T-helper 1 cell treated with Interleukin-12 subunit alpha and Interleukin-12 subunit beta and Interleukin-4 antibody, amounts not matched to agents 30 ng/mL and 1 ng/mL, for 36 hours (primary cell): ENCODE results near the gene COX15. TPM values are rescaled to one million over a fixed set of nuclear protein-coding genes. Genes with fewer than 3 reads are reported as not detected.
"Not testable (repeated sequence)": the region's sequence is repeated elsewhere in the genome, so short reads cannot be mapped to it uniquely, and the experiment has no call there.

ENCODE experiments used
- intact Hi-C: fragments of 100-400 bp; cut with micrococcal nuclease; formaldehyde crosslinking; loops from one replicate; pipeline ENCODE4 v1.15.1; 2024
- total RNA-seq: library from RNA; stranded (reverse); gene quantifications from 2 replicates; pipeline ENCODE4 v1.2.3, GENCODE V29; 2022

Gene COX15
- total RNA-seq, result 38.1 and 39.6 TPM in 2 replicates

DNA sequence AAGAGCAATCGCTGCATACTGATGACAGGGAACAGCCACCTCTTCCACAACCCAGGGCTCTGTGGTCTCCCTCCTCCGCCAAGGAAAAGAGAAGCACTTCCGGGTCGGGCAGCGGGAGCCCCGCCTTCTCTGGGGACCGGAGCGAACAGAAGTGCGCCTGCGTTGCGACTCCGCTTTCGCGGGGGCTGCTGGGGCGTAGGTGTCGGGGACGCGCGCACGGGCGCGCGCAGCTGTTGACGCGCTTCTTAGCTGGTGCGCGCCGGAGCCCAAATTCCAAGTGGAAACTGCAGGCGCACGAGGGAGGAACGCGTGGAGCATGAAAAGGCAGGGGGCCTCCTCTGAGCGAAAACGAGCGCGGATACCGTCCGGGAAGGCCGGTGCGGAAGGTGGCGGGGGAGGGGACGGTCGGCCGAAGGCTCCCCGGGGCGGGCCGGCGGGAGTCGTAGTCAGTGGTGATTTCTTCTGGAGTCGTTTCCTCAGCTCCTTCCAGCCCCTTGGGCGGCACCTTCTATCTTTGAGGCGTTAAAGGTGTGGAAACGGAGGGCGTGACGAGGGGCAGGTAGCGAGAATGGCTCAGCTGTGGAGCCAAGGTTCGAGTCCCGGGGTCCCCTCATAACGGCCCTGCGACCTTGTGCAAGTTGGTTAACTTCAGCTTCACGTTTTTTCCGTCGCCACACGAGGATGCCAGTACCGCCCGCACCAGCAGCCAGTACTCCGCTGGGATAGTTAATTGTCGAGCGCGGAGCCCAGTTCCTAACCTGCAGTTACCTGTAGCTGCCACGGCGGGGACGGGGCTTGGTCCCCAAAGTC is at the start of gene COX15, which contains the start of gene CUTC:
Gene COX15, minus strand, starts transcription at position 95 of the 810 bp plus-strand sequence. Its CDS starts 78 bp downstream, at position 17.
Gene CUTC, plus strand, starts transcription at position 202 of the 810 bp plus-strand sequence. Its CDS starts 115 bp downstream, at position 317.
- intact Hi-C loops, result loop anchor here (1.0 to 5.0 kb wide), 12 partner anchors 73 to 1620 kb away; partner anchors contain the start of genes BTRC, CHUK, CWF19L1 and DNMBP

DNA sequence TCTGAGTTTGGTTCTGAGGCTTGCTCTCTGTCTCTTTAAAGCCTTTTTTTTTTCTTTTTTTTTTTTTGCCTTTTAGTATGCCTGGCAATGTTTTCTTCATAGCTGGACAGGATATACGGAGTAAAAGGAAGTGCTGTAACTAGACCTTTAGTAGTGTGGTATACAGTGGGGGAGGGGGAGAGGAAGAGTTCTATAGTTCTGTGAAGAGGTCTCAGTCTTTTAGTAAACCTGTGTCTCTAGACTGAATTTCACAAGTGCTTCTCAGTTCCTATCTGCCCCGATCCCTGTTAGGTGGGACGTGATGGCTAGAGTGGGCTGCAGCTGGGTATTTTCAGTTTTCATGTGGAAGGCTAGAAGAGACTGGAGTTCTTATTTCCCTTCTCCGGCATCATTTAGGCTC is 47.4 kb upstream of the COX15 start:
- intact Hi-C loops, result no loop called here

DNA sequence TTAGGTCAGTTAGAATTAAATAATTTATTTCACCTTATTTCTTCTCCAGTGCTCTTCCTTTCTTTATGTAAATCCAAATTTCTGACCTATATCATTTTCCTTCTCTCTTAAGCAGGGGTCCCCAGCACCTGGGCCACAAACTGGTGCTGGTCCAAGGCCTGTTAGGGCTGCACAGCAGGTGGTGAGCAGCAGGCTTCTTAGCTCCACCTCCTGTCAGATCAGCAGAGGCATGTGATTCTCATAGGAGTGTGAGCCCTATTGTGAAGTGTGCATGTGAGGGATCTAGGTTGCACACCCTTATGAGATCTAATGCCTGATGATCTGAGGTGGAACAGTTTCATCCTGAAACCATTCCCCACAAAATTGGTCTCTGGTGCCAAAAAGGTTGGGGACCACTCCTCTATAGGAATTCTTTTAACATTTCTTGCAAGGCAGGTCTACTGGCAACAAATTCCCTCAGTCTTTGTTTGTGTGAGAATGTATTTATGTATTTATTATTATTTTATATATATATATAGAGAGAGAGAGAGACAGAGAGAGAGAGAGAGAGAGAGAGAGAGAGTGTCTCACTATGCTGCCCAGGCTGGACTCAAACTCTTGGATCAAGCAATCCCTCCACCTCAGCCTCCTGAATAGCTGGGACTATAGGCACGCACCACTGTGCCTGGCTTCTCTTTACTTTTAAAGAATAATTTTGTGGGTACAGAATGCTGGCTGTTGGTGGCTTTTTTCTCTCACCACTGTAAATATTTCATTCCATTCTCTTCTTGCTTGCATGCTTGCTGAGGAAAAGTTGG is 46.2 kb upstream of the COX15 start:
- intact Hi-C loops, result no loop called here

DNA sequence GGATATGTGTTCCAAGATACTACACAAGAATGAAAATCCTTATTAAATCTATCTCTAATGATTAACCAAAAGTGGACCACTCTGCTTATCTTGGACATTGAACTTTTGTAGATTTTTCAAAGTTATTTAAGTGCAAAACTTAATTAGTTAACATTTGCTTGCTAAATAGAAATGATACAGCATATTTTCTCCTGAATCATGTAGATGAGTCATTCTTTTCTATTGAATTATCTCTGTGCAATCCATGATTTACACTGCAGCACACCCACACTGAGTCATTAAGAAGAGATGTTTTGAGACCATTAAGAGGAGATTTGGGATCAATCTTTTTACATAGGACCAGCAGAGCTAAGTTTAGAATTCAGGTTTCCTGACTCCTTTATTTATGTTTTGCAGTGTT is 43.9 kb upstream of the COX15 start:
- intact Hi-C loops, result no loop called here

DNA sequence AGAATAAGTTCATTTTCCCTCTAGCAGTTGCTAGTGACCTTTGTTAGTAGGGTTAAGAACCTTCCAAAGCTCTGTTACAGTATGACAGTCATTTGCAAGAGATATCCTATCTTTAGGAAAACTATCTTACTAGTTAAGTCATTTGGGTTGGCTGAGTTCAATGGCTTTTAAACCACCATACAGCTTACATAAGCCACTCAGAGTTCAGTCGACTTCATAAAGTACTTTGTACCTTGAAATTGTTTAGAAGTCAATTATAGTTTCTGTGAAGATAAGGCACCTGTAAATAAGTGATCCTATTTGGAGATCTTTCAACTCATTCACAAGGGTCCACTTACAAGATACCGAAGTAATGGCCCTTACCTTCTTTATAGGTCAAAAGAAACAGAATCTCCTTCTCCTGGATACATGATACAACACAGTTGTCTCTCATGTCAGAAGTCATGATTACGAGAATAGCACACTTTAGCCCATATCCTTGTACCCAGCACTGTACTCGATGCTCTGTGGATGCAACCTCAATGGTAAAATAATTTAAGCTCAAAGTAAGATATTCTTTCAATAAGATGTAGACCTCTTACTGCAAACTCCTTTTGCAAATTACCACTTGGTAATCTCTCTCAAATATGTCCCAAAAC is 38.6 kb upstream of the COX15 start:
- intact Hi-C loops, result no loop called here

DNA sequence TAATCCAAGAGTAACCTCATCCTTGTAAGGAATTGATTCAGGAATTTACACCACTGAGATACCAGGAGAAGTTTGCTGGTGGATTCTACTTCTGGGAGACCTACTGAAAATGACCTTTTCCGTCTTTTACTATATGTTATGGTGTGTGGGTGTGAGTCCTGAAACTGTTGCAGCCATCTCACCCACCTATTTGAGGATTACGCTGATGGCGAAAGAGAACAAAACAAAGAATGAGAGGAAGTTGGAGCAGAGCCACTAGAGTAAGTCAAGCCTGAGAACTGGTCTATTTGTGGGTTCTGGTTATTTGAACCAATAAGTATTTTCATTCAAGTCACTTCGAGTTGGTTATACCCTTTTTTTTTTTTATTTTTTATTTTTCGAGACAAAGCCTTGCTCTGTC is 37.8 kb upstream of the COX15 start:
- intact Hi-C loops, result no loop called here

DNA sequence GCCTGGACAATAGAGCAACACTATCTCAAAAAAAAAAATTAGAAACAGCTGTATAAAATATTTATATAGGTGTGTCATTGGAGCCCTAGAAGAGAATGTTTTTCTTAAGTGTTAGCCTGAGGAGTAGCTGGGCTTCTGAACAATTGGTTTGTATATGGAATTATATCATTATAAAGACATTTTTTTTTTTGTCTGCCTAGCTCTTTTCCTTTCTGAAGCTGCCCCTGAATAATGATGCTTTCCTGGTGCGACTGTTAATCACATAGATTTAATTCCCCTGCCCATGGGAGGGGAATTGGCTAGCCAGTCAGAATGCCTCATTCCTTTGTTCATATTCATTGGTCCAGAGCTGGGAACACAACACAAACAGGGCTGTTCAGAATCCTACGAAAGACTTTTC is 36.6 kb upstream of the COX15 start:
- intact Hi-C loops, result no loop called here

DNA sequence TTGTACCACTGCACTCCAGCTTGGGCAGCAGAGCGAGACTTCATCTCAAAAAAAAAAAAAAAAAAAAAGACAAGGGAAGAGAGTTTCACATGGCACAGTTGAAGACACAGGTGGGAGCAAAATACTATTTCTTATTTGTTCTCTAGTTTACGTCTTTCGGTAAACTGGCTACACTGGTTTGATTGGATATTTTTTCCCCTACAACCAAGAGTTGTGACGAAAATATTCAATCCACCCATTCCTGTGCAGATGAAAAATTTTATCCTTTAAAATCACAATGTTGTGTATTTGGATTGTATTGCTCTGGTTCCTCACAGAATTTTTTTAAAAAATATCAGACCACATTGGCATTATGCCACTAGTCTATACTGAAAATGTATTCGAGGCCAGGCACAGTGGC is 36.0 kb upstream of the COX15 start:
- intact Hi-C loops, result no loop called here

DNA sequence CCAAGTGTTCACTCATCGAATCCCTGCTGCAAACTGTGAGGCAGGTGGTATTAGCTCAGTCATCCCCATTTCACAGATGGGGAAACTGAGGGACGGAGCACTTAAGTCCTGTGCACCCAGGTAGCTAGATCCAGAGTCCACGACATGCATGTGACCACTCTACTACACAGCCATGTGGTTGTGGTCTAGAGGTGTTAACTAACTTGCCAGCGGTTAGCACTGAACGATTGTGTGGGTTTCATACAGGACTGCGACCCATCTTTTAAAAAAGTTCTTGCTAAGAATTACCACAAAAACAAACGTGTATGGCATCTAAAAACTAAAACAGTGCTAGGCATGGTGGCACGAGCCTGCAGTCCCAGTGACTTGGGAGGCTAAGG is 34.4 kb upstream of the COX15 start:
- intact Hi-C loops, result no loop called here

DNA sequence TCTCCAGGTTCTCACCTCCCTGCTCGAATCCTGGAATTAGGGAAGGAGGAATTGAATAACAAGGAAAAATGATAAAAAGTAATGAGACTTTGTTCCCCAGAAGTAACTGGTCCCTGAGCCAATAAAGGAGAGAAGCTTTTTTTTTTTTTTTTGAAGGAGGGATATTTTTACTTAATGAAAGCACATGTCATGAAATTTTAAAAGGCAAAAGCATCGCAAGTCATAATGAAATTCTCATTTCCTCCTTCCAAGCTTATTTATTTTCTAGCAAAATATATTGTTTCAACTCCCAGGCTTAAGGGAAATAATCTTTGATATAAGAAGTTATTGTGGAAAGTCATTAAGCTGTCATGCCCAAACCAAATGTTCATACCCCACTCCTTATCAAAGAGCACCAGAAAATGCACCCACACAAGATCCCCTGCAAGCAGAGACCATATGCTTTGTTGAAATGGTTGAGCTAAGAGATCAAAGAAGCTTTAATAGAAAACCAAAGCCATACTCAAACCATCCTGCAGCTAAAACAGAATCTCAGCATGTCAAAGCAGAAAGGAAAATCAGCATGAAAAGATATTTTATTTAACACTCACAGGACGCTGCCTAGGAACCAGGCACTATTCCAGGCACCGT is 33.9 kb upstream of the COX15 start:
- intact Hi-C loops, result no loop called here

DNA sequence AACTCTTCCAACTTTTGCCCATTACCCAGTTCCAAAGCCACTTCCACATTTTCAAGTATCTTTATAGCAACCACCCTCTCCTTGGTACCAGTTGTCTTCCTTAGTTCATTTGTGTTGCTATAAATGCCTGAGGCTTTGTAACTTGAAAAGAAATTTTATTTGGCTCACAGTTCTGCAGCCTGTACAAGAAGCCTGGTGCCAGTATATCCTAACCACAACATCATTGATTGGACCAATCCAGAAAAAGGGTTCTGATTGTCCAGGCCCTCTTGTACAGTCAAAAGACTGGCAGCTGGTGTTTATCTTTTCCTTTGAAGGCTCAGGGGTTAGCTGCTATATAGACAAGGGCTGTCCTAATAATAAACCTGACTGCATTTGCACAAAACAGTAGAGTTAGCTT is 29.4 kb upstream of the COX15 start:
- intact Hi-C loops, result no loop called here

DNA sequence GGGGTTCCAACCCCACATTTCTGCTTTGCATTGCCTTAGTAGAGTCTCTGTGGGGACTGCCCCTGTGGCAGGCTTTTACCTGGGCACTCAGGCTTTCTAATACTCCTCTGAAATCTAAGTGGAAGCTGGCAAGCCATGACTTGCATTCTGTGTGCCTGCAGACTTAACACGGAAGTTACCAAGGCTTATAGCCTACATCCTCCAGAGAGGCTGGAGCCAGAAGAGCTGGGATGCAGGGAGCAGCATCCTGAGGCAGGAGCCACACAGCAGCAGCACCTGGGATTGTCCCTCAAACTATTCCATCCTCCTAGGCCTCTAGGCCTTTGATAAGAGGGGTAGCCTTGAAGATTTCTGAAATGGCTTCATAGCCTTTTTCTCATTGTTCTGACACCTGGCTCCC is 28.4 kb upstream of the COX15 start:
- intact Hi-C loops, result no loop called here

DNA sequence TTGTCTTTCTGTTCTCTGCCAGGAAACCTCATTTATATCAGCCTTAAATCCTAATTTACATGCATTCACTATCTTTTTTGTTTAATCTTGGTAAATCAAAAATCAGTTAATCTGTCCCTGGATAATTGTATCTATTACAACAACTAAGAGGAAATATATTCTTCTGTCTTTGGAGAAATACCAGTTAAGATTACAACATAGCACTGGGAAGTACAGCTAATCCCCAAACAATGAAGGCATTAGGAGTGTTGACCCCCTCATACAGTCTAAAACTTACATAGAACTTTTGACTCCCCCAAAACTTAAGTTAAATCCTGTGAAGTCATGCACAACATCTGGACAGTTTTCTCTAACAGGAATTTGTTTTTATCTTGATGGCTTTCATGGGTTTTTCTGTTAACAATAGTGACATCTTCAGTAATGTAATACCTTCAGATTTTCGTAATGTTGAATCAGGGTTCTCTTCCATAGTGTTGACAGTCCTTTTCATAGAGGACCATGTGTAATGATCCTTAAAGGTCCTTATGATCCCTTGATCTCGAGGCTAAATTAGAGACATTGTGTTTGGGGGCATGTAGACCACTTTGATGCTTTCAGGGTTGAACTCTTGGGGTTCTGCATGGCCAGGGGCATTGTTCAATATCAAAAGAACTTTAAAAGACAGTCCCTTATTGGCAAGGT is 26.4 kb upstream of the COX15 start:
- intact Hi-C loops, result no loop called here

DNA sequence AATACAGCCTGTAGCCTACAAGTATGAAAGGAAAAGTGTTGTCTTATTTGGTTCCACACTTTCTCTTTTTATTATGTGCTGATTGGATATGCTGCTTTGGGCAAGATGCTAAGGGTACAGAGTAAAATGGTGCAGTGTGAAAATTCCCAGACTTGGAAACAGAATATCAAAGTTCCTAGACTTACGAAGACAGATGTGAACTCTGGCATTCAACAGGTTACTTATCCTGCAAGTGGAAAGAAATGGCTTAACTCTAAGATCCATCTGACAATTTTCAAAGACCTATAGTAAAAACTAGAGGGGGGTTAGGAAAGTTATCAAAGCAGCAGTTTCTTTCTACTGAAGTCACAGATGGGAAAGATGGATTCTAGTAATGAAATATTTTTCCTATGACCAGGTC is 24.2 kb upstream of the COX15 start:
- intact Hi-C loops, result no loop called here

DNA sequence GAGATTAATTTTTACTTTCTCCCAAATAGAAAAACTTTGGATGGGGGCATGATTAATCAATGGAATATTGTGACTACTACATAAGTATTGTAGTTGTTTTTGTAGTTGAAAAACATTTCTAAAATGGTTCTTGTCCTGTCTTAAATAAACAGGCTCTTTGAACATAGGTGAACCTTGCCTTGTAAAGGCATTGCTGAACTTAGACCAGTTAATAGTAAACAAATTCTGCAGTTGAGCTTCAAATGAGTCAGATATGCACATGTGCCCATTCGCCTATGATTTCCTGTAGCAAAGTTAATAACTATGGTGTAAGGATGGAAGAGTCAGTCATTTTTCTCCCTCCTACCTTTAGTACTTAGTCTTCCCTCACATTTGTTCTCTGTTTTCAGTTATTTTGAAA is 22.7 kb upstream of the COX15 start:
- intact Hi-C loops, result no loop called here

DNA sequence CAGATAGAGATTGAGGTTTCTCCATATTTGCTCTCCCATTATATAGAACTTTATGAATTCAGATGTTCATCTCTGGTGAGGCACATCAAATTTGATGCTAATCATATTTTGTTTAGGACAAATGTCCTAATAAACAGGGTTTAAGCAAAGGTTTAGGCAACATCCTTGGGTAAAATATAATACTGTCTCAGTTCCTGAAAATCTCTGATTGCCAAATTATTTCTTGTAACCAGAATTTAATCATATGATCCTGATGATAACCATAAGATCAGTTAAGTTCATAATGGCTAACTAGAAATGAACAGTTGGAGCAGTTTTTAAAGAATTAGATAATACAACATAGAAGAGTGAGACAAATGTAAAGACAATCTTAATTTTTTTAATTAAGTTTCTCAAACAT is 18.7 kb upstream of the COX15 start:
- intact Hi-C loops, result no loop called here

DNA sequence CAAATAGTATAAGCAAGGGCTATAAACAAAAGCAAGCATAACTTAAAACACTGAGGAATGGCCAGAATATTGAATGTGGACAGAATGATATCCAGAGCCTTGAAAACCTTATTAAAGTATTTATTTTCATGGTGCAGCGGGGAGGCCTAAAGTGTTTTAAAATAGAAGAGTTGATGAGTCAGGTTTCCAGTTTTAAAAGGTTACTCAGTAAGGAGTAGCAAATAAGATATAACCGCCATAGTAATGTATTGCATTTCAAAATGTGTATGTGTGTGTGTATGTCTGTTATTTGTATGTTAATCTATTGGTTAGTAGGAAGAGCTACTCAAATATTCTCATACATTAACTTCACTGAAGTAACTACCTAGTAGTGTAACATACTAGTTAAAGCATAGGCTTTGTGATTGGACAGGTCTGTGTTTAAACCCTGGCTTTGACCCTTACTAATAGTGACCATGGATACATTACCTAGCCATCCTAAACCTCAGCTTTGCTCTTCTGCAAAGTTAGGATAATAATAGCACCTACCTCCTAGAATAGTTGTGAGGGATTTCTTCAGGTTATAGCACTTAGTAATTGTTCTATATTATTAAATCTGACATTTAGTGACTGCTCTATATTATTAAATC is 17.0 kb upstream of the COX15 start:
- intact Hi-C loops, result no loop called here

DNA sequence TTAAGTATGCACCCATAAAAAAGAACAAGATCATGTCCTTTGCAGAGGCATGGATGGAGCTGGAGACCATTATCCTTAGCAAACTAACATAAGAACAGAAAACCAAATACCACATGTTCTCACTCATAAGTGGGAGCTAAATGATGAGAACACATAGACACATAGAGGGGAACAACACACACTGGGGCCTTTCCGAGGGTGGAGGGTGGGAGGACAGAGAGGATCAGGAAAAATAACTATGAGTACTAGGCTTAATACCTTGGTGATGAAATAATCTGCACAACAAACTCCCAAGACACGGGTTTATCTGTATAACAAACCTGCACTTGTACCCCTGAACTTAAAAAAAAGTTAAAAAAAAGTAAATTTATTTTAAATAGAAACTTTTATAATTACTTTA is 14.2 kb upstream of the COX15 start:
- intact Hi-C loops, result not testable (repeated sequence)

DNA sequence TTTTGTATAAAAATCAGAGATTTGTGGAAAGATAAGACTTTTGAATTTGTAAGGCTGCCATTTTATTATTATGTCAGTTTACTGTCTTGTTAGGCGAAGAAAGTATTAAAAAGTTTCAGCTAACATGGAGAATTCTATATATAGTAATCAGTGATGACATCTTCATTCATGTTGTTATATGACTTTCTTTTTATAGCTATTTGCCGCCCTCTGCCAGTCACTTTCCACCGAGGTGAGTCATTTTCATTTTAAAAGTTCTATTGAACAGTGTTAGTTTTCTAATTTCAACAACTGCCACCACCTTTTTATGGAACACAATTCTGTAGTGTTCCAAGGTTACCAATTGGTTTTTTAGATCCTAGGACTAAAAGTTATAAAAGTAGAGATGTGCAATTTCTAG is 11.9 kb upstream of the COX15 start:
- intact Hi-C loops, result no loop called here

DNA sequence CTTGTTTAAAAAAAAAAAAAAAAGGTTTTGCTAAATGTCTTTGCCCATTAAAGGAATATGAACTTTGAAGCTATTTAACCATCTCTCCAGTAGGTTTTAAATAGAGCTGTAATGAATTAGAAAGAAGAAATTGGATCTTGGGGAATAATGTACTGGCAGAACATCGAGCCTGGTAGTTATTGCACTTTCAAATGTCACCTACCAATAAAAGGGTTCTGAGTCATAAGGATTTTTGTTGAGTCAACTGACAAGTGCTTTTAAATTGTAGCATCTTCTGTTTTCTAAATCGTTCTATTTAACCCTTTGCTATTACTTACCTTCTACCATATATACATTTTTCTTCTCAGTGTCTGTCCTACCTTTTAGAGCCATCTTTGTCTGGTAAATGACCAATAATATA is 10.8 kb upstream of the COX15 start:
- intact Hi-C loops, result no loop called here

DNA sequence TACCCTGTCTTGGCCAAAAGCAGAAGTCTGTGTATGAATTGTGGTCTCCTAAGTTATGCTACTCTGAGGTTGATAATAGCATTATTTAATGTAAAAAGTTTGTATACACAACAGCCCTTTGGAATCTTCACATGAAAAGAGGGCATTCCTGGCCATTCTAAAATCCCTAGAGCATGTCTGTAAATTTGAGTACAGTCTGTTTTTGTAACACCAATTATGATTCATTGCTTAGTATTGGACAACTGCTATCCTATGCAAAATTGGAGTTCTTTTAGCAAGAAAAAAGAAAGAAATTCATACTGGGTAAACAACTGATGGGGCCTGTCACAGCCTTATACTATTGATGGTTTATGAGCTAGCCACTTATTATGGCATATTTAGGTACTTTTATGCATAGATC is 10.3 kb upstream of the COX15 start:
- intact Hi-C loops, result no loop called here
